GM19463 (cell line): ENCODE results near the gene THTPA.

Source experiments
- ATAC-seq: cut with Tn5 transposase; IDR thresholded peaks from one replicate; pipeline ENCODE4 v1.9.1; 2021; ENCODE audit warnings: mild to moderate bottlenecking, moderate library complexity; ENCODE audit not compliant: unreplicated experiment

The THTPA gene

GRCh38 chr14:23550812-23551265, 5.2 kb upstream of the THTPA start:
- ATAC-seq = no peak

- ATAC-seq = peak; percentile 57
Observed at GRCh38 chr14:23551266-23552028, 4.6 kb upstream of the THTPA start, which contains the start of gene ZFHX2. Gene ZFHX2 (minus strand): TSS chr14:23551765. CDS start chr14:23535325, 16,440 bp downstream.

DNA sequence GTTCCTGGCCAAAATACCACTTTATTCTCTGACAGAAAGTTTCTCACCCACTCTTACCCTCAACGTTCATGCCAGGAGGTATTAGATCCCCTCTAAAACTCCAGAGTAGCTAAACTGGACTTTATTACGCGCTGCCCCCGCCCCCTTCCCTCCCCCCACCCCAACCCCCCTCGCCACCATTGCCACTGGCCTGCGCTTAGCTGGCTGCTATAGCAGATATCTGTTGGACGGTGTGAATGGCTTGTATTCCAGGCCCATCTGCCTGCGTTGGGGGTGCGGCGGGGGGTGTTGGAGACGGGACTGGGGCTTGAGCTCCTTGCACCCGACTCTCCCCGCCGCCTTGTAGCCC, 564 bp upstream of the THTPA start:
- peak; percentile 2 for ATAC-seq

DNA sequence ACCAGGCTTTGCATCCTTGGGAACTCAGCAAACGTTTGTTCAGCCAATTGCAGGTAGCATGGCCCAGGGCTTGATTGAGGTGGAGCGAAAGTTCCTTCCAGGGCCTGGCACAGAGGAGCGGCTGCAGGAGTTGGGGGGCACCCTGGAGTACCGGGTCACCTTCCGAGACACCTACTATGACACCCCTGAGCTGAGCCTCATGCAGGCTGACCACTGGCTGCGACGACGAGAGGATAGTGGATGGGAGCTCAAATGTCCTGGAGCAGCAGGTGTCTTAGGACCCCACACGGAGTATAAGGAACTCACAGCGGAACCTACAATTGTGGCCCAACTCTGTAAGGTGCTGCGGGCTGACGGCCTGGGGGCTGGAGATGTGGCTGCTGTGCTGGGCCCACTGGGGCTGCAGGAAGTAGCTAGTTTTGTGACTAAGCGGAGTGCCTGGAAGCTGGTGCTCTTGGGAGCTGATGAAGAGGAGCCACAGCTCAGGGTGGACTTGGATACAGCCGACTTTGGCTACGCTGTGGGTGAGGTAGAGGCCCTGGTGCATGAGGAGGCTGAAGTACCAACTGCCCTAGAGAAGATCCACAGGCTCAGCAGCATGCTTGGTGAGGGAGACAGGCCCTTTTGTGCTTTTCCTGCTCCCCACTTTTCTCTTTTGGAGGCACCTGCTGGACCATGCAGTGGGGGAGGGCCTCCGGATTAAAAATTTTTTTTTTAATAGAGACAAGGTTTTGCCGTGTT, 799 bp downstream of the THTPA start:
- ATAC-seq = no peak

GRCh38 chr14:23557521-23557920, 1.4 kb downstream of the THTPA start:
- ATAC-seq = no peak

GRCh38 chr14:23557946-23558345, 1.9 kb downstream of the THTPA start:
- no peak for ATAC-seq

- ATAC-seq = no peak
Observed at GRCh38 chr14:23558346-23559009, 2.4 kb downstream of the THTPA start.

- no peak for ATAC-seq
Observed at GRCh38 chr14:23559010-23559925, 3.2 kb downstream of the THTPA start.

- no peak for ATAC-seq
Observed at GRCh38 chr14:23559926-23560520, 4.0 kb downstream of the THTPA start.

GRCh38 chr14:23561259-23561658, 5.2 kb downstream of the THTPA start:
- no peak for ATAC-seq

DNA sequence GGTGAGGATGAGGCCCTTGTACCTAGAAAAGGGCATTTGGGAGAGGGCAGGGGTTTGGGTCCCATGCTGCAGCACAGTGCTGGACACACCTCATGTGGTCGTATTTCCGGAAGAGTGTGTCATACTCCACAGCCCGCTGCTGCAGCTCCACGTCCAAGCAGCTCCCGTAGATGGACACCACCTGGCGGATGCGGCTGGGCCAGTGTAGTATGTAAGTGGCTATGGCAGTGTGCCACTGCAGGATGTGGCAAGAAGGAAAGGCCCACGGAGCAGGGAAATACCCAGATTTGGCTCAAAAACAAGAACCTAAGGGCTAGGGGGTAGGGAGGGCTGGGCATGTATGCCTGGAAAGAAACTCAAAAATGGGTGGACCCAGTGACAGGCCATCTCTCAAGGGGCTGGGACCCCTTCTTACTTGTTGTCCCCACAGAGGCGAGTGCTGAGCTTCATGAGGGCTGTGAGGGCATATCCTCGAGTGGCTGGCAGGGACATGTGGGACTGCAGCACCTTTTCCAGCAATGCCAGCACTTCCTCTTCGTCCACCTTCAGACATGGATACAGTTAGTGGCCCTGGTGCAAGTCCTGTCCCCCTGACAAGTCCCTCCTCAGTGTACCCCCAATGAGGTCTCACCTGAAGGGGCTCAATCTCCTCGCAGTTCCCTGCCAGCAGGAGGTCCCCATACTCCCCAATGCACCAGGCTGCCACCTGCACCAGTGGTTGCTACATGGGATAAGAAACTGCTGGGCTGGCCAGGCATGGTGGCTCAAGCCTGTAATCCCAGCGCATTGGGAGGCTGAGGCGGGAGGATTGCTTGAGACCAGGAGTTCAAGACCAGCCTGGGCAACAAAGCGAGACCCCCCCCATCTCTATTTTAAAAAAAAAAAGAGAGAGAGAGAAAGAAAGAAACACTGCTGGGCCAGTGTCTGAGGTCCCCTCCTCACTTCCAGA, 6.1 kb downstream of the THTPA start:
- ATAC-seq = no peak

DNA sequence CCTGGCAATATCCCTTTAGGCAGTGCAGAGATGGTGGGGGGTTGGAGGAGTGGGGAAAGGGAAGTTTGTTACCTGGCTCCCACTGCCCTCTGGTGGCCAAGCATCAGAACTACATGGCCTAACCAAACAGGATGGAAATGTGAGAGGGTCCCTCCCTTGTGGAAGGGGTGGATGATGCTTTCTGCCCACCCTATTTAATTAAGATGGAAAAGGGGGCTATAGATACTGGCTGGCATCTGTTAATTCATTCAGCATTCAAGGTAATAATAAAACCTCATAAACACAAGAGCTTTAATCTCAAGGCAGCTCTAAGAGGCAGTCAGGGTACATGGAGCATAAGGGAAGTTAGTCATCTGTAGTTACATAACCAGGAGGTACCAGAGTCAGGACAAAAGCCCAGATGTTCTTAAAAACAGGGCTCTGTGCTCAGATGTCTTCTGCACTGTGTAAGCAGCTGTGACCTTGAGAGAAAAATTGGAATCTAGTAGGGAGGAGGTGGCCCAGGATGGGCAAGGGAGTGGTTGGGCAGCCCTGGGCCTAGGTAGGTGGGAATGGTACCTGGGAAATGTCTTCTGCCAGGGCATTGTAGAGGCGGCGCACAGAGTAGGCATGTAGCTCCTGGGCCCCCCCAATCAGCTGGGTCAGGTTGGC, 6.9 kb downstream of the THTPA start:
- no peak for ATAC-seq

DNA sequence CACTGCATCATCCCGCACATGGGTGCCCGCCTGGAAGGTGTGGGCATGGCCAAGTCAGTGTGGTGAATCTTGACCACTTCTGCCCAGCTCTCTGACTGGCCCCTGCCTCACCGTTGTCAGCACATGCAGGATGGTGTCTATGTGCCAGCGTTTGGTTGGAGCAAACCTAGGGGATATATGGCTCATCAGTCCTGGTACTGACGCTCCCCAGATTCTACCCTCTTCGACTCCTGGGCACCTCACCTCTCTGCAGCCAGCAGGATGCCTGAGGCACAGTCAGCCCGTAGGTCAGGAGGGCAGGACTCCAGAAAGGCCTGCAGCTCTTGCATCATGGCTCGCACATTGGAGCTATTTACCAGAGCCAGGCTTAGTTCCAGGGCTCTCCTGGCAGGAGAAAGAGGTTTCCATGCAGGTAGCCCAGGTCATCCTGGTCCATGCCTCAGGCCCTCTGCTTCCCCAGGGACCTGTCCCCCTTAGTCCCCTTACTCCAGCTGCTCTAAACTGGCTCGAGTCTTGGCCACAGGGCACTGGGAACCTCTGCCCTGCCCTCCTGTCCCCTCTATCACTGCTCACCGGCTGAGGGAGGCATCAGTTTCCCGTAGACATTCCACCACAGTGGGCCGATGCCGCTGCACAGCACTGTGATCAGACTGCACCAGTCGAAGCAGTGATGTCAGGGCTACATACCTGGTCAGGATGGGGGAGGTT, 7.6 kb downstream of the THTPA start:
- ATAC-seq = no peak

GRCh38 chr14:23564181-23564812, 8.2 kb downstream of the THTPA start:
- no peak for ATAC-seq

DNA sequence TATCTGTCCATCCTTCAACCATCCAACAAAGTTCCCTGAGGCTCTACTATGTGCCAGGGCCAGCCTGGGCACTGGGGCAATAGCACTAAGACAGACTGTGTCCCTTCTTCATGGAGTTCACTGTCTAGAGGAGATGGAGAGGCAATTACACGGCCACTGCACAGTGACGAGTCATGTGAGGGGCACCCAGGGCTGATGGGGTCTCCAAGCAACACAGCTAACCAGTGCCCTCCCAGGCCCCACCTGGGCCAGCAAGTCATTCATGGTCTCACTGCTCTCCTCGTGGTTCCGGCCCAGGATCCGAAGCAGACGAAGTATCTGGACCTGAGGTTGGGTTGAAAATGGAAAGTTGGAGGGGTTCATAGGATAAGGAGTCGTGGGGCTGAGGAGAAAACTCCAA, 8.8 kb downstream of the THTPA start:
- no peak for ATAC-seq

- no peak for ATAC-seq
Observed at GRCh38 chr14:23565626-23566025, 9.6 kb downstream of the THTPA start.

- ATAC-seq = no peak
Observed at GRCh38 chr14:23566112-23566777, 10.2 kb downstream of the THTPA start.
